GM12892 (cell line): ENCODE measurements around the gene ADAMTS3.

ENCODE experiments used
- POLR2A ChIP-seq: IDR thresholded peaks from 2 replicates; pipeline ENCODE4 v1.6.1; 2011; ENCODE audit warnings: low read depth, low read length, control low read depth
- POLR2AphosphoS5 ChIP-seq: IDR thresholded peaks from 2 replicates; pipeline ENCODE4 v1.6.1; 2011; ENCODE audit warnings: low read depth, low read length, control low read depth

DNA sequence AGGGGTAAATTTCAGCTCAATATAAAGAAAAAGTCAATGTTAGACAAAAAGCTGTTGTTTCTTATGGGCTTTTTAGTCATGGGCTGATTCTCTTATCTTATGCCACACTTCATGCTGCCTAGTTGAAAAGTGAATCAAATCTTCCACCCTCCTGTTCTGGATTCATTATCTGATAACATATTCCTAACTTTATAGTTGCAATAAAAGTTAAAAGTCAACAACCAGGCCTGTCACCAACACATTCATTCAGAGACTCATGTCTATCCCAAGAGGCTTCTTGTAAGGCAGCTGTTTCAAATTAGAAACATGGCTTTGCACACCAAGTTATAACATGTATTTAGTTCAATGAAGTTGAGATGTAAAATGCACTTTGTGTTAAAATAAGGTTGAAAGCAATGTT is 243.8 kb downstream of the ADAMTS3 start:
- no peak for TF ChIP-seq POLR2AphosphoS5
- TF ChIP-seq POLR2A = no peak
